BJ (cell line): ENCODE data around the gene CCDC69. TPM values are rescaled to one million over a fixed set of nuclear protein-coding genes. Genes with fewer than 3 reads are reported as not detected.

ENCODE experiments used
- CTCF ChIA-PET: fragments of 350-600 bp; formaldehyde crosslinking; extraction: SDS; loops from one replicate; lab custom pipeline; 2021; ENCODE audit warnings: antibody characterized with exemption, inconsistent platforms; lab: Yijun Ruan, JAX
- POLR2A ChIA-PET: fragments of 300-600 bp; sonication (Branson Sonifier 250); formaldehyde crosslinking; extraction: SDS; loops from one replicate; lab custom pipeline; 2021; ENCODE audit warnings: antibody characterized with exemption; lab: Charles Lee
- DNase-seq: peaks from one replicate; pipeline ENCODE4 v3.0.0-alpha.2; 2011; ENCODE audit warnings: low read depth
- H3K27me3 ChIP-seq: 2 replicates; pipeline ENCODE4 v1.6.0; 2011; ENCODE audit warnings: low read length; ENCODE audit not compliant: control insufficient read depth, insufficient read depth
- H3K36me3 ChIP-seq: 2 replicates; pipeline ENCODE4 v1.5.1; 2011; ENCODE audit warnings: low read length; ENCODE audit not compliant: control insufficient read depth, insufficient read depth
- H3K4me3 ChIP-seq: 2 replicates; pipeline ENCODE4 v1.5.1; 2011; ENCODE audit warnings: low read depth, mild to moderate bottlenecking, control low read depth, low read length
- CTCF ChIP-seq: IDR thresholded peaks from 2 replicates; pipeline ENCODE4 v1.5.1; 2011; ENCODE audit warnings: low read depth, mild to moderate bottlenecking, control low read depth, inconsistent platforms, low read length, moderate library complexity; ENCODE audit not compliant: insufficient read depth
- polyA plus RNA-seq: library from polyadenylated mRNA; depleted of rRNA; stranded (reverse); fragments of >200 nt; gene quantifications from 2 replicates; pipeline ENCODE4 v1.2.3, GENCODE V29; 2011; rRNA removed

Gene CCDC69
- polyA plus RNA-seq, 1 experiment, result 0.93 TPM

GRCh38 chr5:151137067-151137825 is 86.6 kb downstream of the CCDC69 start:
- ChIA-PET POLR2A (no interaction called here), CTCF (interaction anchor here (0.7 to 2.6 kb wide), 6 partner anchors 11 to 89 kb away, joined by 3 to 20 read pairs (median 6); no protein-coding TSS in a partner anchor)
- no peak for DNase-seq
- H3K36me3 ChIP-seq, result peaks cover 53% of the 10 kb centered on the region
- no peaks in the 10 kb centered on the region for H3K27me3 ChIP-seq
- no peak for TF ChIP-seq CTCF
- H3K4me3 ChIP-seq, result no peak overlapping the region

- Histone ChIP-seq H3K4me3 (no peak overlapping the region), H3K36me3 (peaks cover 57% of the 10 kb centered on the region), H3K27me3 (no peaks in the 10 kb centered on the region)
- TF ChIP-seq CTCF, result no peak
- no peak for DNase-seq
- CTCF ChIA-PET, result interaction anchor here (0.6 to 3.2 kb wide), 5 partner anchors 8 to 87 kb away, joined by 3 to 21 read pairs (median 3); no protein-coding TSS in a partner anchor
- POLR2A ChIA-PET, result no interaction called here
Observed at GRCh38 chr5:151134228-151134627, 89.7 kb downstream of the CCDC69 start.

- H3K27me3 ChIP-seq, result no peaks in the 10 kb centered on the region
- no peak overlapping the region for H3K4me3 ChIP-seq
- TF ChIP-seq CTCF, result no peak
- DNase-seq, result no peak
- H3K36me3 ChIP-seq, result peaks cover 55% of the 10 kb centered on the region
- POLR2A ChIA-PET, result no interaction called here
- CTCF ChIA-PET, result interaction anchor here (1.3 to 2.5 kb wide), 4 partner anchors 8 to 32 kb away, joined by 4 to 11 read pairs (median 6); partner anchors contain the start of gene ANXA6
Observed at GRCh38 chr5:151132963-151133362, 90.9 kb downstream of the CCDC69 start.

Other genes with a start within 250 kb of the CCDC69 start
- gene GPX3, start 203.5 kb downstream of the CCDC69 start, polyA plus RNA-seq, result 2.8 and 3.8 TPM in 2 replicates
- gene TNIP1, start 143.1 kb downstream of the CCDC69 start, polyA plus RNA-seq, result 54.5 and 80.8 TPM in 2 replicates
- gene ANXA6, start 66.3 kb downstream of the CCDC69 start, polyA plus RNA-seq, result 479 and 528 TPM in 2 replicates
- 11.5 and 12.7 TPM in 2 replicates for gene GM2A, start 29.1 kb upstream of the CCDC69 start, polyA plus RNA-seq
- not detected in 2 replicates for gene SLC36A3, start 79.7 kb upstream of the CCDC69 start, polyA plus RNA-seq
- not detected in 2 replicates for gene SLC36A2, start 123.5 kb upstream of the CCDC69 start, polyA plus RNA-seq
- gene SLC36A1, start 223.5 kb upstream of the CCDC69 start, polyA plus RNA-seq, result 21.2 and 26.0 TPM in 2 replicates